Bronchial epithelial cell (primary cell): ENCODE measurements around the gene TMEM42. TPM values are rescaled to one million over a fixed set of nuclear protein-coding genes. Genes with fewer than 3 reads are reported as not detected.

ENCODE experiments used
- DNase-seq: peaks from one replicate; pipeline ENCODE4 v3.0.0-alpha.2; 2010; ENCODE audit warnings: low read depth
- FAIRE-seq: peaks from 2 replicates; lab custom pipeline; 2011; peaks lifted over from hg19 to GRCh38; lab: Jason Lieb, UNC
- H3K27me3 ChIP-seq: 2 replicates; pipeline ENCODE4 v1.5.1; 2011; ENCODE audit warnings: low read length; ENCODE audit not compliant: control insufficient read depth, insufficient read depth
- H3K36me3 ChIP-seq: 2 replicates; pipeline ENCODE4 v1.5.1; 2011; ENCODE audit warnings: low read length; ENCODE audit not compliant: control insufficient read depth, insufficient read depth
- H3K4me3 ChIP-seq: 2 replicates; pipeline ENCODE4 v1.5.1; 2011; ENCODE audit warnings: mild to moderate bottlenecking, low read depth, low read length, control low read depth
- total RNA-seq: library from RNA; depleted of rRNA; stranded (reverse); fragments of >200 nt; gene quantifications from 2 replicates; pipeline ENCODE4 v1.2.1, GENCODE V29; 2014
- TF ChIP-seq, protein P1 (sequence below): IDR thresholded peaks from 2 replicates; pipeline ENCODE4 v1.5.1; 2011; ENCODE audit warnings: mild to moderate bottlenecking, moderate library complexity, low read length, control low read depth, inconsistent platforms; ENCODE audit not compliant: insufficient read depth, severe bottlenecking

Gene TMEM42
- total RNA-seq, 1 donor from 2014 or later, result 17.1 TPM

DNA sequence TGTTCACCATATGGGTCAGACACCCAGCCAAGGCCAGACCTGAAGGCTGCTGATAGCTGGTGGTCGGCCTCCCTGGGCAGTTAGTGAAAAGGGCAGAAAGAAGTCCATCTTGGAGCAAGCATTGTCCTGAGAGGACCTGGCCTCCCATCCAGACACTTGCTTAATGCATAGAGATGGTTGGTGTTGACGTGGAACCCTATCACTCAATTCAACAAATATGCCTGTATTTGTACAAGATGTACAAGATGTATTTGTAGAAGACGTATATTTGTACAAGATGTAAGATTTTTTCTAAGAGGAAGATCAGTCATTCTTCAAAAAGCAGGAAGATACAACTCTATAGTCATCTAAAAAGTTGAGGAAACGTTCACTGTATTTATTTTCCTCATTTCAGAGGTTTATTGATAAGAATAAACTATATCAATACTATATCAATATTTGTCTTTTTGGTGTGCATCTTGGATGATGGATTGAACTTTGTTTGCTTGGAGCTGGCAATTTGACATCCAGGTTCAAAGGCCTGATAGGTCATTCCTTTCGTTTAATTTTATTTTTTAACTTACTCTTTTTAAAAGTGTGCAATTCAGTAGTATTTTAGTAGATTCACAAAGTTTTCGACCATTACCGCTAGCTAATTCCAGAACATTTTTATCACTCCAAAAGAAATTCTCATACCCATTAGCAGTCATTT lies 5.9 kb downstream of the TMEM42 start:
- H3K36me3 ChIP-seq, result peaks cover 4% of the 10 kb centered on the region
- no peak overlapping the region for H3K4me3 ChIP-seq
- no peak for DNase-seq
- no peaks in the 10 kb centered on the region for H3K27me3 ChIP-seq
- no peak for FAIRE-seq
- TF ChIP-seq, protein P1, sequence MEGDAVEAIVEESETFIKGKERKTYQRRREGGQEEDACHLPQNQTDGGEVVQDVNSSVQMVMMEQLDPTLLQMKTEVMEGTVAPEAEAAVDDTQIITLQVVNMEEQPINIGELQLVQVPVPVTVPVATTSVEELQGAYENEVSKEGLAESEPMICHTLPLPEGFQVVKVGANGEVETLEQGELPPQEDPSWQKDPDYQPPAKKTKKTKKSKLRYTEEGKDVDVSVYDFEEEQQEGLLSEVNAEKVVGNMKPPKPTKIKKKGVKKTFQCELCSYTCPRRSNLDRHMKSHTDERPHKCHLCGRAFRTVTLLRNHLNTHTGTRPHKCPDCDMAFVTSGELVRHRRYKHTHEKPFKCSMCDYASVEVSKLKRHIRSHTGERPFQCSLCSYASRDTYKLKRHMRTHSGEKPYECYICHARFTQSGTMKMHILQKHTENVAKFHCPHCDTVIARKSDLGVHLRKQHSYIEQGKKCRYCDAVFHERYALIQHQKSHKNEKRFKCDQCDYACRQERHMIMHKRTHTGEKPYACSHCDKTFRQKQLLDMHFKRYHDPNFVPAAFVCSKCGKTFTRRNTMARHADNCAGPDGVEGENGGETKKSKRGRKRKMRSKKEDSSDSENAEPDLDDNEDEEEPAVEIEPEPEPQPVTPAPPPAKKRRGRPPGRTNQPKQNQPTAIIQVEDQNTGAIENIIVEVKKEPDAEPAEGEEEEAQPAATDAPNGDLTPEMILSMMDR, result no peak

DNA sequence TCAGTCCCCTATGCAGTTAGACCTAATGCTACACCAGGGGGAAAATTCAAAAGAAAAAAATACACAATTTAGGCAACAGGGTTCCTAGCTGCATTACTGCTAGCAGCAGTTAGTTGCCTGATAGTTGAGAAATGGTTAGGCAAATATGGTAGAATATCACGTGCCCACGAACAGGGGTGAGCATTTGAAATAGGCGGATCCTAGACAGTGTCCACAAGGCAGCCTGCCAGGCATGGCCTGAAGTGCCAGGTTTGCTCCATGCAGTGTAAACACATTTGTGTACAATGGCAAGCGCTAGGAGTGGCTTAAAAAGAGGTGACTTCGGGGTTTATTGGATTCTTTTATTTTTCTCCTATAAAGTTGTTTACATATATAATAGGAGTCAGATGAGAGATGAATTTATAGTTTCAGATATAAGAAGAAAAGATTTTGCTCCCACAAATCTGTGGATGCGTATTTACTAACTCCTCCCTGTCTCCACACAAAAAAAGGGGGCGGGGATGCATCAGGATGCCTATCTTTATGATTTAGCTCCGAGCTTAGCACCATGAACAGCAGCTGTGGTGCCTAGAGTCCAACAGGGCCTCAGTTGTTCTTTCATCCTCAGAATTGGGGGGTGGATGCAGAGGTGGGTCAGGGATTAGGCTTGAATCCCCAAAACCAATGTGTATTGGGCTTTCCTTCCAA lies 8.8 kb downstream of the TMEM42 start:
- TF ChIP-seq, protein P1, result no peak
- FAIRE-seq (no peak), DNase-seq (no peak)

DNA sequence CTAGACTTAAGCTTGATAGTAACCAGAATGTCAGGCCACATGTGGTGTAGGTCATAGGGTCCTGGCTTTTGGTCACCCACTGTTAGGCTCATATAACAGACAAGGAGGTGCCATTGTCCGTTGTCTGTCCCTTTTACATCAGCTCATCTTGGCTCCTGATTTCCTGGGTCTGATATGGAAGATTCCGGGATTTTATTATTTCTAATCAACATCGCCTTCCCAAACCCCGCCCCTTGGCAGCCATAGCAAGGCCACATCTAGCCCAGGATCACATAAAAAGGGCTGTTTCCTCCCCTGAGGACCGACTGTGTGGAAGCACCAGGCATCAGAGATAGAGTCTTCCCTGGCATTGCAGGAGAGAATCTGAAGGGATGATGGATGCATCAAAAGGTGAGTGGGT lies 12.6 kb downstream of the TMEM42 start, which contains the start of gene TGM4:
TSS of gene TGM4 (plus strand) at position 301 of the 400 bp plus-strand sequence. CDS start at position 372, 71 bp downstream.
- FAIRE-seq (no peak), DNase-seq (no peak)
- Histone ChIP-seq H3K27me3 (no peaks in the 10 kb centered on the region), H3K36me3 (no peaks in the 10 kb centered on the region), H3K4me3 (no peak within 1 kb of the TSS)
- TF ChIP-seq, protein P1, result no peak

More for the DNA sequence above, 8.8 kb downstream of the TMEM42 start:
- peaks cover 1% of the 10 kb centered on the region for H3K36me3 ChIP-seq
- no peaks in the 10 kb centered on the region for H3K27me3 ChIP-seq
- H3K4me3 ChIP-seq, result no peak overlapping the region

DNA sequence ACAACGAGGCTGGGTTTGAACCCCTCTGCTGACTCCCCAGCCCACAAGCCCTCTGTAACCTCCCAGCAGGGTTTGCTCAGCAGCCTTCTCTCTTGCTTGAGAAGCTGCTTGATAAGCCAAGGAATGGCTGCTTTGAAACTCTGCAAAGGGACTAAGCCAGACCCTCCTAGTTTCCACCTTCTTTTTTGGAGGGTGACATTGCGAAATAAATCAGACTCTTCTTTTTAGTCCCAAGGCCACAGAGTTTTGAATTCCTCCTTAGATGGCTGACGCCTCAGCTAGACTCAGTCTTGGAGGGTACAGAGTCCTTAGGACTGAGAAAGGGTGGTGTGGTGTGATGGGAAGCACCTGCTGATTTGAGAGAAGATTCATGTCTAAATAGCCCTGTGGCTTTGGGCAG lies 13.9 kb downstream of the TMEM42 start:
- TF ChIP-seq, protein P1, result no peak
- Histone ChIP-seq H3K36me3 (no peaks in the 10 kb centered on the region), H3K4me3 (no peak overlapping the region), H3K27me3 (no peaks in the 10 kb centered on the region)
- FAIRE-seq, result no peak
- DNase-seq, result no peak

DNA sequence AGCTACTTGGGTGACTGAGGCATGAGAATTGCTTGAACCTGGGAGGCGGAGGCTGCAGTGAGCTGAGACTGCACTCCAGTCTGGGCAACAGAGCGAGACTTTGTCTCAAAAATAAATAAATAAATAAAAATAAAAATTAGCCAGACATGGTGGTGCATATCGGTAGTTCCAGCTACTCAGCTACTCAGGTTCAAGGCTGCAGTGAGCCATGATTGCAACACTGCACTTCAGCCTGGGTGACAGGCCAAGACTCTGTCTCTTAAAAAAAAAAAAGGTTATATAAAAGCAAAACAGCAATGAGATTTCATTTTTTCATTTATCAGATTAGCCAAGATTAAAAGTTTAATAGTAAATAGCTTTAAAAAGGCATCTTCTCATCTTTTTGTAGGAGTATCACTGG lies 15.6 kb downstream of the TMEM42 start:
- Histone ChIP-seq H3K4me3 (no peak overlapping the region), H3K36me3 (no peaks in the 10 kb centered on the region), H3K27me3 (no peaks in the 10 kb centered on the region)
- TF ChIP-seq, protein P1, result no peak
- DNase-seq (no peak), FAIRE-seq (no peak)
